22Rv1 (cell line): ENCODE measurements around the gene SPSB1.

ENCODE experiments used
- H3K27ac ChIP-seq: fragments of 450-650 bp; 2 replicates; pipeline ENCODE4 v1.5.1; 2017
- ZFX ChIP-seq: fragments of 450-650 bp; IDR thresholded peaks from 2 replicates; pipeline ENCODE4 v1.6.1; 2017; ENCODE audit warnings: antibody characterized with exemption, borderline replicate concordance
- TF ChIP-seq, protein P1 (sequence below): fragments of 450-650 bp; IDR thresholded peaks from 2 replicates; pipeline ENCODE4 v1.5.1; 2017; ENCODE audit warnings: mild to moderate bottlenecking

SPSB1 gene

GRCh38 chr1:9349331-9349851 is 56.7 kb downstream of the SPSB1 start:
- TF ChIP-seq, protein P1, sequence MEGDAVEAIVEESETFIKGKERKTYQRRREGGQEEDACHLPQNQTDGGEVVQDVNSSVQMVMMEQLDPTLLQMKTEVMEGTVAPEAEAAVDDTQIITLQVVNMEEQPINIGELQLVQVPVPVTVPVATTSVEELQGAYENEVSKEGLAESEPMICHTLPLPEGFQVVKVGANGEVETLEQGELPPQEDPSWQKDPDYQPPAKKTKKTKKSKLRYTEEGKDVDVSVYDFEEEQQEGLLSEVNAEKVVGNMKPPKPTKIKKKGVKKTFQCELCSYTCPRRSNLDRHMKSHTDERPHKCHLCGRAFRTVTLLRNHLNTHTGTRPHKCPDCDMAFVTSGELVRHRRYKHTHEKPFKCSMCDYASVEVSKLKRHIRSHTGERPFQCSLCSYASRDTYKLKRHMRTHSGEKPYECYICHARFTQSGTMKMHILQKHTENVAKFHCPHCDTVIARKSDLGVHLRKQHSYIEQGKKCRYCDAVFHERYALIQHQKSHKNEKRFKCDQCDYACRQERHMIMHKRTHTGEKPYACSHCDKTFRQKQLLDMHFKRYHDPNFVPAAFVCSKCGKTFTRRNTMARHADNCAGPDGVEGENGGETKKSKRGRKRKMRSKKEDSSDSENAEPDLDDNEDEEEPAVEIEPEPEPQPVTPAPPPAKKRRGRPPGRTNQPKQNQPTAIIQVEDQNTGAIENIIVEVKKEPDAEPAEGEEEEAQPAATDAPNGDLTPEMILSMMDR = no peak
- no peak for TF ChIP-seq ZFX
- no peak overlapping the region for H3K27ac ChIP-seq

DNA sequence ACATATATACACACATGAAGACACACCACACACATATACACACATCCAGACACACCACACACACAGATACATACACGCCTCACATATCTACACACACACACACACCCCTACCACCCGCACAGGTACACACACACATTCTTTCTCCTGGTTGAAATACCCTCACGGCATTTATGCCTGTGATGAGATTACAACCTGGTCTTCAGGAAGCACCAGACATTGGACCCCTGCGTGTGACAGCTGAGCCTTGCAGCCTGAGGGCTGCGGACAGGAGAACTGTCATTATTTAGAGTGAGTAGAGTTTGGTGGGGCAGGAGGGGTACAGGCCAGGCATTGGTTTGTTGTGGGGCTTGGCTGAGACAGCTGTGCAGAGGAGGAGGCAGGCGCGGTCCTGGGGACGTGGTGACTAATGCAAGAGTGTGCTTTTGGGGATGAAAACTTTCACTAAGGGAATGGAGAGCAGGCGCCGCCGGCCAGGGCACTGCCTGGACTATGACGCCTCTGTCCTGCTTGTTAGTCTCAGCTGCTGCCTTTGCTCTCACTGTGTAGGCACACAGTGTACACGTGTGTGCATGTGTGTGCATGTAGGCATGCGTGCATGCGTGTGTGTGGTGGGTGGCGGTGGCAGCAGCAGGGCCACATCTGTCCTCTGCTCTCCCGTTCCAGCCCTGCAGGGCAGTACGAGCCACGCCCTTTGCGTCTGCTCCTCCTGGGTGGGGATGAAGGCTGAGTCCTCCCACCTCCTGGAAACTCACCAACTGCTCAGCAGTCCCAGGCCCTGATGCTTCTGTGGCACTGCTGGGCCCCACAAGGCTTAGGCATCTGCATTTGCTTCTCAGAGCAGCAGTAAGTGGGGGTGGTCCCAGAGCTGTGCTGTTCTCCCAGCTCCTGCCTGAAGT is 57.6 kb downstream of the SPSB1 start:
- no peak overlapping the region for H3K27ac ChIP-seq
- TF ChIP-seq, protein P1 = no peak
- TF ChIP-seq ZFX = no peak

DNA sequence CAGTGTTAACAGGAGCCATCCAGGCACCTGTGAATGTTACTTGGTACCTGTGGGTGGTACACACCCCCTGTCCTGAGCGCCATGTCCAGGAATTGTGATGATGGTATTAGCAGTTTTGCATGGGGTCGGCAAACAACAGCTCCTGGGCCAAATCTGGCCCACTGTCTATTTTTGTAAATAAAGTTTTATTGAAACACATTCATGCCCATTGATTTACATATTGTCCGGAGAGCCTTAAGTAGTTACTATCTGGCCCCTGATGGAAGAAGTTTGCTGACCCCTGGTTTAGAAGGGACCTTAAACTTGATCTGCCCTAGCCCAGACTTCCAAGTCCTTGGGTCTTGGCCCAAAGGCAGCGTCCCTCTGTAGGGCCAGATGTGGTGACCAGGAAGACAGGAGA is 58.3 kb downstream of the SPSB1 start:
- TF ChIP-seq ZFX = no peak
- TF ChIP-seq, protein P1 = no peak
- no peak overlapping the region for H3K27ac ChIP-seq

- TF ChIP-seq ZFX = no peak
- TF ChIP-seq, protein P1 = no peak
- H3K27ac ChIP-seq = no peak overlapping the region
These were observed 59.1 kb downstream of the SPSB1 start for GRCh38 chr1:9351654-9352271.

DNA sequence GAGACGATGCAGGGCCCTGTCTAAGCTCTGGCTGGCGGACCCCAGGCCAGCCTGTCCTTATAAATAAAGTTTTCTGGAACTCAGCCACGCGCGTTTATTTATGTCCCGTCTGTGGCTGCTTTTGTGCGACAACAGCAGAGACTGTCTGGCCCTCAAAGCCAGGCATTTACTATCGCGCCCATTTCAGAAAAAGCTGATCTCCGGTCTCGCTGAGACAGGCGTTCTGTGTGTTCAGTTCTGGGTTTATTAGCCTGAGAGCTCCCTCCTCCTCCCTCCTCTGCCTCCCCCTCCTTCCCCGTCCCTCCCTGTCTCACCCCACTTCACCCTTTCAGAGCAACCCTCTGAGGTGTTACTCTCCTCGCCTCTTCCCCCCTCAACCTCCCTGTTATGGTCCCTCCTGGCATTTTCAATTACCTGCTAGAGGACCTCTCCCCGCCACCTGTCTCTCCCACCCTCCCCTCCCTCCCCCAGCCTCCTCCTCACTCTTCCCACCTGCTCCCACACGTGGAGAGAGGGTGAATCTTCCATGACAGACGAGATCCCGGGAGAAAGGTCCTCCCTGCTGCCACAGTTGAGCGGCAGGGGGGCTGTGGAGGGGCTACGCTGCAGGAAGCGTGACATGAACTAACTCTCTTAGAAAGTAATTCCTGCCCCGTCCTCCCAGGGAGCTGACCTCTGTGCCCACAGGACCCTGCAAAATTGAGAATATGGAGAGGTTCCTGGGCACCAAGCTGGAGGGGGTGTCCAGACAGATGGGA is 59.9 kb downstream of the SPSB1 start:
- H3K27ac ChIP-seq = no peak overlapping the region
- no peak for TF ChIP-seq ZFX
- TF ChIP-seq, protein P1 = no peak

- TF ChIP-seq, protein P1 = no peak
- no peak for TF ChIP-seq ZFX
- no peak overlapping the region for H3K27ac ChIP-seq
These were observed 62.8 kb downstream of the SPSB1 start for GRCh38 chr1:9355503-9355902.
